GM19193 (cell line): Measurements from ENCODE around the gene SNAP23.
A peak's percentile ranks its signal among the peaks of the same experiment; 100 is the strongest.

Source experiments
- POLR2A ChIP-seq: IDR thresholded peaks from 4 replicates; pipeline ENCODE4 v1.6.1; 2011; ENCODE audit not compliant: insufficient read depth, insufficient read length; ENCODE audit errors: extremely low read depth

The SNAP23 gene

DNA sequence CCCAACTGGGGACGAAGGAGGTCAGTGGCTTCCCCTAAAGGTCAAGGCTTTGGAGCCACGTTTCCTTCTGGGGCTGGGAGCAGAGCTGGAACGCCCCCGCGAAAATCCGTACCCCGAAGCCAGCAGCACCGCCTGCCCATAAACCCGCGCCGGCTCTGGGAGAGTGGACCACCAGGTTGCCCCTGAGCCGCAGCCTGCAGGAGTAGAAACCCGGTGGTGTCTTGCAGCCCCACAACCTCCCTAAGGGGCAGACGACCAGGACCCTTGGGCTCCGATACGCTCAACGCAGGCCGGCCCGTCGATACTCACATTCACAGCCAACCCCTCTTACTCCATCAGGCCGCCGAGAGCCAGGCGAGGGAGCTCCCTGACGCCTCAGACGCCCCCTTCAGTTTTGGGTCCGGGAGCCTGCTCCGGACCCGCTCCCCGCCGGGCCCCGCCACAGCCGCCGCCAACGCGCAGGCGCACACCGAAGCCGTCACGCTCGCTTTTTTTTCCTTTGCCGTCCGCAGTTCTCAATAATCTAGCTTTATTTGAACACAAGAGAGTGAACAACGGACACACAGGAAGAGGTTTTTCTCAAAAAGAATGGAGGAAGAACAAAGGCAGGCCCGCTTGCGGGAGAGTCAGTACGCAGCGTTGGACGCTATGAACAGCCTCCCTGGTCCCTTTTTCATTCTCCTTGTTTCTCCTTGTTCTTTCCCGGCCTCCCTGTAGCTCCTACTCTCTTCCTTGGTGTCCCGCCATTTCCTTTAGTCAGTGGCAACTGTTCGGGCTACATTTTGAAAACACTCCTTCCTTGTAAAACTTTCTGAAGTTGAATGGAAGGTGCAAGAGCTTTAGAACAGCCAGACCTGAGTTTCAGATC lies 4.5 kb upstream of the SNAP23 start, which contains the start of gene ZNF106:
Gene ZNF106 (minus strand): TSS at position 471 of the 868 bp plus-strand sequence. CDS start 18,852 bp downstream, outside the sequence.
- TF ChIP-seq POLR2A, result peak; percentile 87

DNA sequence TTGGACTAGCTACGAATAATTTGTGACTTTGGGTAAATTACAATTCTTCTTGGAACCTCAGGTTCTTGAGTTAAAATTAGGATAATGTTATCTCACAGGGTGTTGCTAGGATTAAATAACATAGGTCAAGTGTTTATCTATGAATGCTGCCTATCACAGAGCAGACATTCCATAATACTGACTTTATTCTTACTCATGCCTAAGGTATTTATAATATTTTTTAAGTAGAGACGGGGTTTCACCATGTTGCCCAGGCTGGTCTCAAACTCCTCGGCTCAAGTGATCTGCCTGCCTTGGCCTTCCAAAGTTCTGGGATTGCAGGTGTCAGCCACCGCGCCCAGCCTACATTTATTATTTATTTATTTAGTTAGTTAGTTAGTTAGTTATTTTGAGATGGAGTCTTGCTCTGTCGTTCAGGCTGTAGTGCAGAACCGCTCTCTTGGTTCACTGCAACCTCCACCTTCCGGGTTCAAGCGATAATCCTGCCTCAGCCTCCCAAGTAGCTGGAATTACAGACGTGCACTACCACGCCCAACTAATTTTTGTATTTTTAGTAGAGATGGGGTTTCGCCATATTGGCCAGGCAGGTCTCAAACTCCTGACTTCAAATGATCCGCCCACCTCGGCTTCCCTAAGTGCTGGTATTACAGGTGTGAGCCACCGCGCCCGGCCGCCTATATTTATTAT lies 3.8 kb upstream of the SNAP23 start:
- TF ChIP-seq POLR2A, result no peak

DNA sequence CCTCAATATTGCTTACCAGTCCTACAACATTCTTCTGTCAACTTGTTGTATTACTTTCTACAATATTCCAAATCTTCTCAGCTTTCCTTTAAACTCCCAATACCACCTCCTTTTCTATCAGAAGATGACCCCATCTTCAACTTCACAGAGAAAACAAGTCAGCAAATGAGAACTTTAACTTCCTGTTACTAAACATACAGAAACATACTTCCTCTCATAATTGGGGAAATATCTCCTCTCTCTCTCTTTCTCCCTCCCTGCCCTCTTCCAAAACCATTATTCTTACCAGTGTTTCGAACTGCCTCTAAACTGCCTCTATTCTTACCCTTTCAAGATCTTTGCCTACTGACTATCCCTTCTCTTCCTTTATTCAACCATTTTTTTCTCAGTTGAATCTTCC lies 1.8 kb upstream of the SNAP23 start:
- TF ChIP-seq POLR2A, result no peak

DNA sequence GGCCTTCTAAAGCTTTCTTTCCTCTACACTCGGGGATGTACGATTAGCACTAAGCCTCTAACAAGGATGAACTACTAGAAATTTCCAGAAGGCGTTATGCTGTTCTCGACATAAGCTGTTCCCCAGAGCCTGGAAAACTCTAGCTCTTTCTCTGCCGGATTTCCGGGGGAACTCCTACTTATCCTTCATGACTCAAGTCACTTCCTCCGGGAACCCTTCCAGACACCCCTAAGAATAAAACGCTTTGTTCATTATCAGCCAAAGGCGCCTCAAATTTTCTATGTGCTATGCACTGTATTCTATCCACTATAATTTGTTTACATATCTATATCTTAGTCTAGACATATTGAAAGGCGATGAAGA lies 455 bp upstream of the SNAP23 start:
- TF ChIP-seq POLR2A, result no peak

DNA sequence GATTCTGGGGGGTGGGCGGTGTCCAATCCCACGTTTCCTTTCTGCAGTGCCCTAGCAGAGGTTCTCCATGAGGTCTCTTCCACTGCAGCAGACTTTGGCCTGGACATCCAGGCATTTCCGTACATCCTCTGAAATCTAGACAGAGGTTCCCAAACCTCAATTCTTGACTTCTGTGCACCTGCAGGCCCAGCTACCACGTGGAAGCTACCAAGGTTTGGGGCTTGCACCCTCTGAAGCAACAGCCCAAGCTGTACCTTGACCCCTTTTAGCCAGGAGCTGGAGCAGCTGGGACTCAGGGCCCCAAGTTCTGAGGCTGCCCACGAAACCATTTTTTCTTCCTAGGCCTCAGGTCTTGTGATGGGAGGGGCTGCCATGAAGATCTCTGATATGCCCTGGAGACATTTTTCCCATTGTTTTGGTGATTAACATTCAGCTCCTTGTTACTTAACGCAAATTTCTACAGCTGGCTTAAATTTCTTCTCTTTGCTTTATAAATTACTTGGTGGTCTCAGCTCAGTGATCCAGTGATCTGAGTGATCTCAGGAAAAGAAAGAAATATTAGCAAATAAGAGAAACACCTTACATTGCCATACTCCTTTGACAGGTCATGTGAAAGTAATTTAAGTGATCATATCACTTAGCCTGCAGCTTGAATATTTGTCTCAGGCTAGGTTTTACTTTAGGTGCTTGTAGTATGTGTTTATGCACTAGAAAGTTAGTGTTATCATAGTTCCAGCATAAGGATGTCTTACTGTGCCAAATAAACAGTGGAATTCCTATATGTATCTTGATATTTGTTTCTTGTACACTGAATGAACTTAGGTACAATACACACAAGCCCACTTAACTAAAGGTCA lies 3.0 kb downstream of the SNAP23 start:
- no peak for TF ChIP-seq POLR2A

DNA sequence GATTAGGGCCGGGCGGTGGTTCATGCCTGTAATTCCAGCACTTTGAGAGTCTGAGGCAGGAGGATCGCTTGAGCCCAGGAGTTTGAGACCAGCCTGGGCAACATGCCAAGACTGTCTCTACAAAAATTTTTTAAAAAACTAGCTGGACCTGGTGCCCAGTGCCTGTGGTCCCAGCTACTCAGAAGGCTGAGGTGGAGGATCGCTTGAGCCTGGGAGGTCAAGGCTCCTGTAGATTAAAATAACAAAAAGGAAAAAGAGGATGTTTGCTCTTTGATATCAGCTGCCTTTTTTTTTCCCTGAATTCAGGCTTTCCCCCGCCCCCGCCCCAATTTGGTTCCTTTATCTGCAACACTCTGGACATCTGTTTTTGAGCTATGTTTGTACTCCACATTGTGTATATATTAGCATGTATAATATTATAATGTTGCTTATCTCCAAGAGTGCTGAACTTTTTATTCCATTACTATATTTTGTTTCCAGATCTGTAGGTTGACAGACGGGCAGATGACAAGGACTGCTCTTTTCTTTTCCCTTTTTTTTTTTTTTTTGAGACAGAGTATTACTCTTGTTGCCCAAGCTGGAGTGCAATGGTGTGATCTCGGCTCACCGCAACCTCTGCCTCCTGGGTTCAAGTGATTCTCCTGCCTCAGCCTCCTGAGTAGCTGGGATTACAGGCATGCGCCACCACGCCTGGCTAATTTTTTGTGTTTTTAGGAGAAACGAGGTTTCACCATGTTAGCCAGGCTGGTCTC lies 4.6 kb downstream of the SNAP23 start:
- TF ChIP-seq POLR2A, result no peak

DNA sequence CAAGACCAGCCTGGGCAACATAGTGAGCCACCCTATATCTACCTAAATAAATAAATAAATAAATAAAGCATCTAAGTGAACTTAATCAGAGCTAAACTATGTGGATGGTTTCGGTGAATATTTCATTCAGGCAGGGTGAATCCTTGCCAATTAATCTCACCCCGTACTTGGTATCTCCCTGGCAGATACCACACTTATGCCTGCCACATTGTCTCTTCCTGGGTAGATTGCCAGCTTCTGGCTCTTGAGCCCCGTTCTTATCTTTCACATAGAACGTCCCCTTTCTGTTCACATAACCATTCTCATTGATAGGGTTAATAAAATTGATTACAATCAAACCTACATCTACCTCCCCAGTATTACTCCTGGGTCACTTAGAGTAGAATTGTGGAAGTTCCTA lies 7.0 kb downstream of the SNAP23 start:
- no peak for TF ChIP-seq POLR2A

DNA sequence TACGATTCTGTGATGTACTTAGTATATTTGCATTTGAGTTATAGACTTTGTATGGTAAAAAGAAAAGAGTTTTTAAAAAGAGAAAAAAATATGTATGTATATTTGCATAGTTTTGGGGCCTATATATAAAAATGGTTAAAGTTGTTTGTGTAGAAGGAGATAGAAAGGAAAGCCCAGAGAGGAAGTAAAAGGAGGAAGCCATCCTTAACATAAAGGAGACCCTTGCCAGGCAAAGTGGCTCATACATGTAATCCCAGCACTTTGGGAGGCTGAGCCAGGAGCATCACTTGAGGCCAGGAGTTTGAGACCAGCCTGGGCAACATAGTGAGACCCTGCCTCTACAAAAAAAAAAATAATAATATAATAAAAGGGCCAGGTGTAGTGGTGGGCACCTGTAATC lies 8.4 kb downstream of the SNAP23 start:
- TF ChIP-seq POLR2A, result no peak

DNA sequence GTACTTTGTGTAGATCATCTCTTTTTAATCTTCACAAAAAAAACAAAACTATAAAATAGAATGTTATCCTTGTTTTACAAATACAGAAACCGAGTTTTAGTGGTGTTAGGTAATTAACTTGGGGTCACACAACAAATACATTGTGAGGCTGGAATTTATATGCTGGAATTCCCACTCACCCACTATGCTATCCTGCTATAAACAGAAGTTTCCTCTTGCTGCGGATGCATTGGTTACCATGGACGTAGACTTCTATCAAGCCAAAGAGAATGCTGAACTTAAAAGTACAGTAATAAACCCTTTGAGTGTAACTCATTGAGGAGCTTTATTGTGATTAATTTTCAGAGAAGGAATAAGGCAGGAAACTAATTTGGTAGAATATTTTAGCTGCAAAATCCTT lies 9.2 kb downstream of the SNAP23 start:
- no peak for TF ChIP-seq POLR2A

DNA sequence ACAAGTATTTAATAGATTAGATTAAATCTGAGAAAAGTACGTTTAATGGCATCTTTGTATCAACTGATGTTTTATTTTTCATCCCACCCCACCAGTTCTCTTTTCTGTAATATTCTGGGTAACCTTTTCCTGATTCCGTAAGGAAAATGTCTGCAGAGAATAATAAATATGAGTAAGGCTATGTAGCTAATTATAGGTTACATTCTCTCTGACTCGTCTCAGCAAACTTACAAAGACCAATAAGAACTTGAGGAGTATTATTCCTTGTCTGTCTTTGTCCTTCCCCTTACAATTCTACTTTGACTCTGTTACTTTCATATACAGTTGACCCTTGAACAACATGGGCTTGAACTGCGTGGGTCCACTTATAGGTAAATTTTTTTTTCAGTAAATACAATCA lies 12.1 kb downstream of the SNAP23 start:
- no peak for TF ChIP-seq POLR2A

DNA sequence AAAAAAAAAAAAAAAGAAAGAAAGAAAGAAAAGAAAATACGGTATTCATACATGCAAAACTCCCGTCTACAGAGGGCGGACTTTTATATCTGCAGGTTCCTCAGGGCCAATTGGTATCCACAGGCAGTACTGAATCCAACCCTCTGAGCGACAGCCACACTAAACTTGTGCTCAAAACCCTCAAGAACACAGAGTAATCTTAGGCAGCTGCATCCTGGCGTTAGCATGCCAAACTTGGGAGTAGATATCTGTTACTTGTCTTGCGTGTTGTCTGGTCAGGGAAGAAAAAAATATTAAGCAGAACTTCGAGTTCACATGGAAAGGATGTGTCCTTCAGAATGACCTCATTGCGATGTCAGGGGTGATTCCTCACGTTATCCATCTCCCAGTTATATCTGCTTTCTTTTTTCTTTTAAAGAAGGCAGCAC lies 12.8 kb downstream of the SNAP23 start:
- no peak for TF ChIP-seq POLR2A

DNA sequence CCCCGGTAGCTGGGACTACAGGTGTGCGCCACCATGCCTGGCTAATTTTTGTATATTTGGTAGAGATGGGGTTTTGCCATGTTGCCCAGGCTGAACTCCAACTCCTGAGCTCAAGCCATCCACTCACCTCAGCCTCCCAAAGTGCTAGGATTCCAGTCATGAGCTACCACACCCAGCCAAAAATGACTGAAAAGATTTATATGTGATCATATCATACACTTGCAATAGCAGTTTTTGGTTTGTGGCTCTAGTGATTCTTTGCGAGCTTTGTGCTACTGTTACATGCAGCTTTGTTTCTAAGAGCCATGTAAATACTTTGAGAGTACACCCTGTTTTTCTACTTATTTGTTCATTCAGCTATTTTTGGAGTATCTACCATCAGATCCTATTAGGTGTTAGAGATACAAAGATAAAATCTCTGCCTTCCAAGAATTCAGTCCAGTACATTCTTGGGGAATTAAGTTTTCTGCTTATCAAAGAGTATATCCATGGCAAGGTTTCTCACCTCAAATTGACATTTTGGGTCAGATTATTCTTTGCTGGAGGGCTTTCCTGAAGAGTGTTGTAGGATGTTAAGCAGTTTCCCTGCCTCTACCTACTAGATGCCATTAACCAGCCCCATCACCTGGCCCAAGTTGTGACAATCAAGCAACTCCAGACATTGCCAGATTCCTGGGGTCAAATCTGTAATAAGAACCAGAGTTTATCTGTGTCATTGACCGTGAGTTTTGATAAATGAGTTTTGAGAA lies 15.0 kb downstream of the SNAP23 start:
- no peak for TF ChIP-seq POLR2A

DNA sequence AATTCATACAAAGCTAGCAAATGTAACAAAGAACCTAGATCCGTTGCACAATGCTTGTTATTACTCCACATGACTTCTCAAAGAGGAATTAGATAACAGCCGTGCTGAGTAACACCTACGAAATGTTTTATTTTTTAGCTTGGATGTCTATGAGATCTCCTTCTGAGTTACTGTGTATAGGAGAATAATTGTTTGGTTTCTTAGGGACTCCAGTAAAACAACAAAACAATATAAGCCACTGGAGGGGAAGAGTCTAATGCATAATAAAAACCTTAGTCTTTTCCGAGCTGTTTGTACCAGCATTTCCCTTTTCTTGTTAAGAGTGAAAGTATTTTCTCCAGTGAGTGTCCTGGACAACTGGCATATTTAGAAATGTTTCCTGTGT lies 15.6 kb downstream of the SNAP23 start:
- TF ChIP-seq POLR2A, result no peak

DNA sequence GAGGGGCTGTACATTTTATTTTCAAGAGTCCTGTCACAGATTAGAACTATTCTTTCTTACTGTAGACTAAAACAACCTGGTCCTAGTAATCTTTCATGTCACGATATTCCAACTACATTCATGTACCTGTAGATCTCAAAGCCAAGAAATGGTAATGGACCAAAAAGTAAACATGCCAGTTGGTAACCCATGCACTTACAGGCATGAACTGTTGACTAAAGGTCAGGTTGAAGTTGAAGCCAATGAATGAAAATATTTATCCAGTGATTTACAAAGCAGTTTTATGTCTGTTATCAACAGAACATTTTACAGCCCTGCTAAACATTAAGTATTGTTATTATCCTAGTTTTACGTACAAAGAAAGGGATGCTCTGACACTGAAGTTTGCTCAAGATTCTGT lies 27.9 kb downstream of the SNAP23 start:
- TF ChIP-seq POLR2A, result no peak

DNA sequence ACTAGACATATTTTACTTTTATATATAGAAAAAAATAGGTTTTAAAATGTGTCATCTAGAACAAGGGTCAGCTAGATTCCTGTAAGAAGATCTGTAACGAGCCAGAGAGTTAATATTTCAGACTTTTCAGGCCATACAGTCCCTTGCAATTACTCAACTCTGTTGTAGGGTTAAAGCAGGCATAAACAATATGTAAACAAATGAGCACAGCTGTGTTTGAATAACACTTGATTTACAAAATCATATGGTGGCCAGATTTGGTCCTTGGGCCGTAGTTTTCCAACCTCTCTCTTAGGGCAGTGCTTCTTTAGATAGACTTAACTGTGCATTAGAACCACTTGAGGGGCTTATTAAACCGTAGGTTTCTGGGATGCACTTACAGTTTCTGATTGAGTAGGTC lies 33.5 kb downstream of the SNAP23 start:
- TF ChIP-seq POLR2A, result no peak

DNA sequence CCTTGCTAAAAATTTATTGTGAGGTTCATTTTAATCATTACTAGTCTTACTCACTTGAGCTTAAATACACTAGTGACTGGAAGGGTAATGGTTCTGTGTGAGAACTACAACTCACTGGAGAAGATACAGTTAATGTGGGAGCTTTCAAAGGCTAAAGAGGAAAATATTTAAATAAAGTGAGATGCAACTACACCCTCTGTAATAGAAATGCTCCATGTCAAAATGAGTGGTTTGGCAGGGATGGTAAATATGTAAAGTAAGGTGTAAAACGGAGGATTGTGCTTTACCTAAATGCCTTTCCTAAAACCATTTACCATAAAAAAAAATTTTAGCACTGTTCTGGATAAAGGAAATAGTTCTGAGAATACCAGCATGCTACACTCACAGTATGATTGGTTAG lies 37.8 kb downstream of the SNAP23 start:
- TF ChIP-seq POLR2A, result no peak
